GM19025 (cell line): ENCODE data around the gene PRG3.
"Not testable (repeated sequence)": the region's sequence is repeated elsewhere in the genome, so short reads cannot be mapped to it uniquely, and the experiment has no call there.

ENCODE experiments used
- ATAC-seq: cut with Tn5 transposase; IDR thresholded peaks from one replicate; pipeline ENCODE4 v1.9.1; 2021; ENCODE audit warnings: mild to moderate bottlenecking, low read depth, moderate library complexity; ENCODE audit not compliant: unreplicated experiment

PRG3 gene

DNA sequence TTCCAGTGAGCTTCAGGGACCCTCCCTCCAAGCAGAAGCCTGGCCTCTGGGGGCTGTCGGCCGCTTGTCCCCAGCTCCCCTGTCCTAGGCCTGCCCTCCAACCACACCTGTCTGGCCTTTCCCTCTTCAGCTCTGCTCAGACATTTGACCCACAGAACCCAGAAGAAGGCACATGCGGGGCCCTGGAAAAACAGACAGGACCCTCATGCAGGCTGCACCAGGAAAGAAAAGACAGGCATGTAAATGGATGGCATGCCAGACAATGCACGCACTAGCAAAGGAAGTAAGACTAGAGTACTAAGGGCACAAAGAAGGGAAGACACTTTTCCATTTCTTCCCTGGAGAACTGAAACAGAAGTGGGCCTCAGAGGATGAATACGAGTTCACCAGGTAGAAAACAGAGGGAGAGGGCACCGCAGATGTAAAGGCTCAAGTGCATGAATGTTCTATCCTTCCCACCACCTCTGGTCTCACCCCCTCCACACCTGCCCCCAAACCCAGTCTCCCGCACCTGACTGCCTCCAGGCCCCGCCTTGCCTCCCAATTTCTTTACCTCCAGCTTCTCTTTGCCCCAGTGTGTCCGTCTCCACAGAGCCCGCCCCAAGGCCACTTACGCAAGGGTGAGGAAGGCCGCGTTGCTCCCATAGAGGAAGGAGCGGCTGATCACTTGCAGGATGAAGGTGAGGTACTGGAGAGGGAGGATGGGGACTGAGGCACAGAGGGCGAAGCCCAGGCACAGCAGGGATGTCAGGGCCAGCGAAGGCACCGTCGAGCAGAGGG, 28.6 kb upstream of the PRG3 start:
- ATAC-seq: no peak

DNA sequence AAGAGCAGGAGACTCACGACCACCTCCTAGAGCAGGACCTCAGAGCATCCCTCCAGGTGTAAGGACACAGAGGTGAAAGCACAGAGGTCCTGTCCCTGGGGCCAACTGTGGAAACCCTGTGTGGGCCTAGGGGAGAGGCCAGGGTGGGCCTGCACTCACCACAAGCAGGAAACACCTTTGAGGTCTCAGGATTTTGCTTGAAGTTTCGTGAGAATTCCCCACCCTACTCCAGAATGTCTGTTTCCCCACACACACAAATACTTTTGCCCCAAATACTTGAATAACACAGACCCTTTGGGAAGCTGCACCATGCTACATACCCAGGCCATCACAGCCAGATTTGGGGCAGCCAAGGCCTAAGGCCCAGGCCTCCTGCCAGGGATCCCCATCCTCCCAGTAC, 27.8 kb upstream of the PRG3 start:
- no peak for ATAC-seq

DNA sequence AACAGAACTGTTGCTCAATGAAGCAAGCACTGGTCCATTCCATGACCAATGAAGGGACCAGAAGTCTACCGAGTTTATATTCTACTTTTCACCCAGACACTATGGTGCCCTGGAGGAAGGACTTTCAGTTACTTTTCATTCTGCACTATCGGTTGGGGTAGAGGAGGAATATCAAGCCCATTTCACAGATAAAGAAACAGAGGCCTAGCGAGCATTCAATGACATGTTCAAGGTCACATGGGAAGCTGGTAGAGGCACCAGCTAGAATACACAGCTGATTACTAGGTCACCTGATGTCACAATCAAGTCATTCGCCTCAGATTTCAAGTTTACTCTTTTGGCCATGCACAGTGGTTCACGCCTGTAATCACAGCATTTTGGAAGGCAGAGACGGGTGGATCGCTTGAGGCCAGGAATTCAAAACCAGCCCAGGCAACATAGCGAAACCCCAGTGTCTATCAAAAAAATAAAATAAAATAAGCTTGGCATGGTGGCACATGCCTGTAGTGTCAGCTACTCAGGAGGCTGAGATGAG, 27.1 kb upstream of the PRG3 start:
- ATAC-seq: no peak

DNA sequence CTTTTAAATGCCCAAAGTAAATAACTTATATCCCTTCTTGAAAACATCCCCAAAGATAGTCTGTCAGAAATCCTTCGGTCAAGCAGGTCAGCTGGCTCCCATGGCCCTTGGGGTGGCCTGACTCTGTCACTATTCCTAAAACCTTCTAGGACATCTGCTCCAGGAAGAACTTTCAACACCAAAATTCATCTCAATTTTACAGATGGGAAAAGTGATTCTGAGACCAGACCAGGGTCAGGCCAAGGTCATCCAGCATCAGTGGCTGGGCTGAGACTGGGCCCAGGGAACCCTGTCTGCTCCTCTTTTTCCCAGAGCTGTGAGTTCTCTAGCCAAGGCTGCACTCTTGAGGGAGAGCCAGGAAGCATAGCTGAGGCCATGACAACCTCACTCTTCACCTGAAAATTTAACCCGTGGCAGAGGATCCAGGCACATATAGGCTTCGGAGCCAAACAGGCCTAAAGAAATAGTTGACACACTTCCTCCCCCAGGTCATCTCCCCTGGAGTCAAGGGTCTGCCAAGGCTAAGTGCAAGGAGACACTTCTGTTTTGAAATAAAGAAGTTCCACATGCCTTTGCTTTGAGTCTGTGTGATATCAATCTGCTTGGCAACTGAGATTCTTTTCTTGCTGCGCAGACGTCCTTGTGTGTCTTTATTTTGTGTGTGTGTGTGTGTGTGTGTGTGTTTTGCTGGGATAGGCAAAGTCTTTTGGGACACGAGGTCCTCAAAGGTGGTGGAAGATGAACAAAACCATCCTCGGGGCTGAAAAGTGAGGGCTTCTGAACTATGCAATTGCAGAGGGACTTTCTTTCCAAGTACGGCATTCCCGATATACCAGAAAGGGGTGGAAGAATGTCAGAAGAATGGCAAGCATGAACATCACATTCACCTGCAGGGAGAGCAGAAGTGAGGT, 26.3 kb upstream of the PRG3 start:
- no peak for ATAC-seq

DNA sequence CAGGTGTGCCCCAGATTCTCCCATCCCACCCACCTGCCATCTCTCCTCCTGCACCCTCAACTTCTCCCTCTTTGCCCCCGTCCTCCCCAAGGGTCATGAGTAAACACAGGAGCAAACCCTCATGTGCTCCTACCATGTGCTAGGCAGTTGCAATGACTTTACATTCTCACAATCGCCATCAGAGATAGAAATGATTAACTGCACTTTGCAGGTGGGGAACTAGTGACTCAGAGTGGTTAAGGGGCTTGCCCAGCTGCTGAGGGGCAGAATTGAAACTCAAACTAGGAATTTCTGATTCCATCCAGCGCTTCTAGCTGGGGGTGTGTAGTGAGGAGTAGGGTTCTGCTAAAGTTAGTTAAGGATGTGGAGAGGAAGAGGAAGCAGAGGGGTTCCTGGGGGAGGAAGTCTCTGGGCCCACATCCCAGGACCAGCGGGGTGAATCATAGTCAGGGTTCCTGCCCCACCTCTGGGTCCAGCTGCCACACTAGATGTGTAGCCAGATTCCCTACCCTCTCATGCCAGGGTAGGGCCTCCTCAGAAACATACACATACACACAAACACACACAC, 25.5 kb upstream of the PRG3 start:
- ATAC-seq: peak; percentile 92

DNA sequence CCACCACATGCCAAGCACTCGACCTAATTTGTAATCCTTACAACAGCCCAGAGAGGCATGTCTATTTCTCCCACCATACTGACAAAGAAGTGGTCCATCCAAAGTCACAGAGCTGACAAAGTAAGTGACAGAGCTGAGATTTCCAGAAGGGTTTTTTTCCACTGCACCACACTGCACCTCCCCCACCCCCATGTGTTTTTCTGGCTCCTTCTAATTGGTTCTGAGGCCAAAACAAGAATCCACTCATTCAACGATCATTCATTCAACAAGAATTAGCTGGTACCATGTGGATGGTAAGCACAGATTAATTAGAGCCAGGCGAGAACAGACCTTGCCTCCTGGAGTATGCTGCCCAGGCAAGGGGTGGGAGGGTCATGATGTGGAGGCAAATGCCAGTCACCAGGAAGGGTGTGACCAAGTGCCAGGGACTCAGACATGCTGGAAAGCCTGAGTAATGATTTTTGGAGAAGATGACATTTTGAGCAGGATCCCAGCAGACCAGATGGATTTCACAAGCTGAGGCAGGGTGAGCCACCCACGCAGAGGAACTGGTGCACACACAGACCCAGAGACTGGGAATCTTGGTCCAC, 24.4 kb upstream of the PRG3 start:
- ATAC-seq: no peak

DNA sequence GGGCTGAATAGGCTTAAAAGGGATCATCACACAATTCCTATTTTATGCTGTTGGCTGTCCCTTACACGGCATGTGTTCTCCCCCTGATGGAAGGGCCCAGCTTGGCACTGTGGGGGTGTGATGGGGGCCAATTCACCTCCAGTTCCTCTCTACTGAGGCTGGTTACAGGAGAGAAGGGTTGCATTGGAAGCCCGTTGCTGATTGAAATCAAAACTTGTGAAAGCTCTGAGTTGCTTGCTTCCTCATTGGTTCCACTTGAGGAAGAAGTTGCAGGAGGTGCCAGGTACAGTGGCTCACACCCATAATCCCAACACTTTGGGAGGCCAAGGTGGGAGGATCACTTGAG, 22.8 kb upstream of the PRG3 start:
- ATAC-seq: no peak

DNA sequence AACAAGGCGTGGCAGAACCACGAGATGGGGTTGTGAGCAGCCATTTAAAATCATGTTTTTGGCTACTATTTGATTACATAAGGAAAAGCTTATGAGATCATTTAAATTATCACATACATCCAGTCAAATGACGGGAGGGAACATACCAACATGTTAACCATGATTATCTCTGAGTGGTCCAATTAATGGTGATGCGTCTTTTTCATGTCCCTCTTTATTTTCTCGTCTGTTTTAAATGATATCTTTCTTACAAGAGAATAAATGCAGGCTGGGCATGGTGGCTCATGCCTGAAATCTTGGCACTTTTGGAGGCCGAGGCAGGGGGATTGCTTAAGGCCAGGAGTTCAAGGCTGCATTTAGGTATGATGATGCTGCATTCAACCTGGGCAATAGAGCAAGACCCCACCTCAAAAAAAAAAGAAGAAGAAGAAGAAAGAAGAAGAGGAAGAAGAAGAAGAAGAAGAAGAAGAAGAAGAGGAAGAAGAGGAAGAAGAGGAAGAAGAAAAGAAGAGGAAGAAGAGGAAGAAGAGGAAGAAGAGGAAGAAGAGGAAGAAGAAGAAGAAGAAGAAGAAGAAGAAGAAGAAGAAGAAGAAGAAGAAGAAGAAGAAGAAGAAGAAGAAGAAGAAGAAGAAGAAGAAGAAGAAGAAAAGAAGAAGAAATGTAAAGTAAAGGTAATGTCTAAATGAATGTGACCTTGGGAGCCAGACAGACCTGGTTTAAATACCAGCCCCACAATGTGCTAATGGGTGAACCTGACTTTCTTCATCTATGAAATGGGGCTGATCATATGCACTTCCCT, 22.3 kb upstream of the PRG3 start:
- ATAC-seq: not testable (repeated sequence)

DNA sequence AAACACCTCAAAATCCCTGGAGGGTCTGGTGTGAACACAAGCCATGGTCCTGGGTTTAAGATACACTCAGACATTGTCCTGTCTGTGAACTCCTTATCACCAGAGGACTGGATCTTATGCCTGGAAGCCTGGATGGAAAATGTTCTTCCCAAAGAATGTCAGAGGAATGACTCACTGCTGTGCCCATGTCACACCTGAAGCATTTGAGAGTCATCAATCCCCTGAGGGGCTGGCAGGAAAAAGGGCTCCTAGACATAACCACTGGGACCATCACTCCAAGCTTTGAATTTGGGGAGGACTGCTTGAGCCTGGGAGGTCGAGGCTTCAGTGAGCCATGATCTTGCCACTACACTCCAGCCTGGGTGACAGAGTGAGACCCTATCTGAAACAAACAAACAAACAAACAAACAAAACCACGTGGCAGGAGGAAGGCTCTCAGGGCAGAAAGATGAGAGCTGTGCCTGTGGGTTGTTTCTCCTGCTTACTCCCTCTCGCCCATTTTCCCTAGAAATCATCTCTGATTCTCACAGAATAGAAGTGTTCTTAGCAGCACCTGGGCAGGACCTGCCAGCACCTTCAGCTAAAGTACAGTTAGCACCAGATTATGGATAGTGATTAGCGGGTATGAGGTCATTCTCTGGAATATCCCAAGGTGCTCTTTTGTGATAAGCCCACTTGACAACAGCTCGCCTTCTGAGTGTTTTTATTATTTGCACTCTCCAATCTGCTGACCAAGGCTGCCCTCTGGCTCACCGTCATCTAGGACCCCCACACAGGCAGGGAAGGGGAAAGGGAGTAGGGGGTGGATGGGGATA, 21.4 kb upstream of the PRG3 start:
- ATAC-seq: no peak

DNA sequence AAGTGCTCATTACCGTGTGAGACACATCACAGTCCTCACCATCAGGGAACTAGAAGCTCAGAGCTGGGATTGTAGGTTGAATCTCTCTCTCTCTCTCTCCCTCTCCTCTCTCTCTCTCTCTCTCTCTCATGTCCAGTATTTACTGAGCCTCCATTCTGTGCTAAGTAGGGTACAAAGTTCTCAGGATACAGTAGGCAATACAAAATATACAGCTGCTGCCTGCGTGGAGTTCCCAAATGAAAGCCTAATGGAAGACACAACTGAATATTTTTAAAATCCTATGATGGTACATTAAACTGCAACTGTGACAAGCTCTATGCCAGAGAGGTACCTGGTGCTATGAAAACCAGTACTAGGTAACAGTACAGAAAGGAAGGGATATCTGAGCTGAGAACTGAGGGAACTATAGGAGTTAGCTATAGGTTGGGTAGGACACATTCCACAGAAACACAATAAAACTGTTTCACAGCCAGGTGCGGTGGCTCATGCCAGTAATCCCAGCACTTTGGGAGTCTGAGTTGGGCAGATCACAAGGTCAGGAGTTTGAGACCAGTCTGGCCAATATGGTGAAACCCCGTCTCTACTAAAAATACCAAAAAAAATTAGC, 19.1 kb upstream of the PRG3 start:
- no peak for ATAC-seq

DNA sequence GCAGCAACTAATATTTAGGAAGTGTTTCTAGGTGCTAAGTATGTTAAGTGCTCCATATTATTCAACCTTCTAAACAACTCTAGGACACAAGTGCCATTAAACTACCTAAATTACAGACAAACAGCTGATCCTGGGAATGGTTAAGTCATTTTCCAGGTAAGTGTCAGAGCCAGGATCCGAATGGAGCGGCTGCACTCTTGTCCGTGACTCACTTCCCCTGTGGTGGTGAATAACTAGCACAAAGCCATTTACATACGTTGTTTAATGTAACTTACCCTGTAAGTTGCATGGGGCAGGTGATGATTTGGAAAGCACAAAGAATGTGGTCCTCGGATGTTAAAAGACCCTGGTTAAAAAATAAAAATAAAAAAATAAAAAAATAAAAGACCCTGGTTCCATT, 18.3 kb upstream of the PRG3 start:
- ATAC-seq: no peak

DNA sequence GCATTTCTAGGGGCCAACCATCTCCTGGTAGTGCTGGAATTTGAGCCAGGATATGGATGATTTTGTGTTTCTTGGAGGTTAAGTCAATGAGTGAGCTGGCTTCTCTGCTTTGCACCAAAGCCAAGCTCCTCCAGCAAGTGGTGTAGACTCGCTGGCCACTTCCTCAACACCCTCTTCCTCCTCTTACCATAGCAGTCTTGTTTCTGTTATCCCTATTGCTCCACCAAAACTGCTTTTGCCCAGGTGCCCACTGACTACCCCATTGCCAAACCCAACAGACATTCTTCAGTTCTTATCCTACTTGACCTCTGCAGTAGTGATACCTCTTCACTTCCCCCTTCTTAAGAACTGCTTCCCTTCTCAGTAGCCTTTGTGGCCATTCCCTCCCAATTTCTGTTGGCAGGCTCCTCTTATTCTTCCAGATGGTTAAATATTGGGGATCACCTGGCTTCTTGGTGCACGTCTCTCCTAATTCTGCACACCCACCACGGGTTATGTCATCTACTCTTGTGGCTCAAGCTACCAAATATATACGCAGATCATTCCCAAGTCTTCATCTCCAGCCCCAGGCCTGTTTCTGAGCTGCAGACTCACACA, 16.5 kb upstream of the PRG3 start:
- ATAC-seq: no peak

DNA sequence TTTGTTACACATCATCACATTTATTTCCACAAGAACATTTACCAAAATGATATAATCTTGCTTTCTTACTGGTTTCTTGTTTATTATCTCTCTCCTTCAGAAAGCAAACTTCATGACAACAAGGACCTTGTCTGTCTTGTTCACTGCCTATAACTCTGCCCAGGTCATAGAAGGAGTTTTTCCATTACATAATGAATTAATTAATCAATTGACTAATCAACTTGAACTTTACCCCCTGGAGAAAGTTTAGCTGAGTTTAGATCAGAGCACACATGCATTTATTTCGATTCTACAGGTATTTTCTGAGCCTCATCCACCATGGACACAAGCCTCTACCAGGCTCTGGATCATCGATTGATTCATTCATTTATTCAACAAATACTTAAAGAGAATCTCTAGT, 15.8 kb upstream of the PRG3 start:
- no peak for ATAC-seq

DNA sequence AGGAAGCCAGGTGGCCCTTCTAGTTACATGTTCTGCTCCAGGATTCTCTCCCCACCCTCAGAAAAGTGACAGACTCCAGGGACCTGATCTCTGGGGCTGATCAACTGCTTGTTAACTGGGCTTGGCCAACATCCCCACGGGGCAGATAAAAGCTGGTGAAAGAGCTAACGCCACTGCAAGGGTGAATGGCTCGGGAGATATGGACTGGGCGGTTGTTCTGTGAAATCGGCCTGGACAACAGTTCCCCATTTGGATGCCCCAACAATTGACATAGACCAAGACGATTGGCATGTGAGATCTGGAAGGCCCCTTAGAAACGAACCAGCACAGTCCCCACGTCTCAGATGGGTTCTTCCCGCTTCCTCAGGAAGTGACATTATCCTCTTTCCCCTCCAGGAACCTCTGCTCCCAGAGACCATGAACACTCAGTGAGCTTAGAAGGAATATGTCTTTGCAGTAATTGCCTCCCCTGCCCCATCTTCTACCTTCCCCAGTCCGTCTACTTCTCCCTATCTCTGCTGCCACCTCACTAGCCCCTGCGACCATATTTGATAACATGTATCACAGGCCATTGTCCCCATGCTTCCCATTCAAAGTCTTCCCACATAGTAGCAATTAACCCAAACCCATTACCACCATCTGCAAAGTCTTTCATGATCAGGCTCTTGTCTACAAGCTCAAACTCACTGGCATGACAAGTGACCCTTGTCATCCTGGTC, 15.1 kb upstream of the PRG3 start:
- ATAC-seq: no peak

DNA sequence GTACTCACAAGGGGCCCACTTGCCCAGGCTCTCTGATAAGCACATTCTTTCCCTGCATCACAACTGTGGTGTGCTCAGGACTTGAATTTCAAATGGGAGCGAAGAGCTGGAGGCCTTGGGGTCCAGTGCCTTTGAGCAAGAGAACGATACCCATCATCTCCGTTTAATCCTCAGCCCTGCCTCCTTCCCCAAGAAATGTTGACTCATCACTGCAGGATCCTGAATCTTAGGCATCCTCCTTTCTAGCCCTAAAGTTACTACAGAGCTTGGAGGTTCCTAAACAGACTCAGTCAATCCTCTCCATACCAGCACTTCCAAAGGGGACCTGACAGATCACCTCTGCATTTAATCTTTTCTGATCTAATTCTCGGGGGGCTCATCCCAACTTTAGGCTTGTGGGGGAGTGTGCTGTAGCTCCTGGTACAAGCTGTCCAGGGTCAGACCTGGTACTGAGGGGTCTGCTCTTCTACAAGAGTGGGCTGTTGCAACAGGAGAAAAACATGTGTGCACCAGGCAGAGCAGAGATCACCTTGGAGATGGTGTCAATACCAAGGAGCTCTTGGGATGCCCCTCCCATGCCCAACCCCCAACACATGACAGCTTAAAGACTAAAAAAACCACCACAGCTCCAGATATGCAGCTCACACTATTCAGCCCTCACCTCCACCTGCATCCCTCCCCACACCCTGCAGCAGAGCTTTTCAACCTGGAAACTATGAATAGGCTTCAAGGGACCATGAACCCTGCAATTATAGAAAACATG, 13.4 kb upstream of the PRG3 start:
- ATAC-seq: no peak

DNA sequence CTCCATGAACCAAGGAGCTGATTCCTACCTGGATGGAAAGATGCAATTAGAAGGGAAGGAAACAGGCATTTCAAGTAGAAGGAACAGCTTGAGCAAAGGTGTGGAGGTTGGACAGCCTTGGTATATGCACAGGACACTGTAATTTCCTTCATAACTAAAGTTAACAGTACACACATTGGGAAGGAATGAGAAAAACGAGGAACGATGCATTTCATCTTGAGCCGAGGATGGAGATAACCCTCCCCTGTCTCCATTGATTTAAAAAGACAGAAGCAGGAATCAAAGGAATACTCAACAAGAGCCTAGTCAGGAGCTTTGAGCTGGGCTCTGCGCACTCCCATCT, 11.8 kb upstream of the PRG3 start:
- ATAC-seq: no peak

DNA sequence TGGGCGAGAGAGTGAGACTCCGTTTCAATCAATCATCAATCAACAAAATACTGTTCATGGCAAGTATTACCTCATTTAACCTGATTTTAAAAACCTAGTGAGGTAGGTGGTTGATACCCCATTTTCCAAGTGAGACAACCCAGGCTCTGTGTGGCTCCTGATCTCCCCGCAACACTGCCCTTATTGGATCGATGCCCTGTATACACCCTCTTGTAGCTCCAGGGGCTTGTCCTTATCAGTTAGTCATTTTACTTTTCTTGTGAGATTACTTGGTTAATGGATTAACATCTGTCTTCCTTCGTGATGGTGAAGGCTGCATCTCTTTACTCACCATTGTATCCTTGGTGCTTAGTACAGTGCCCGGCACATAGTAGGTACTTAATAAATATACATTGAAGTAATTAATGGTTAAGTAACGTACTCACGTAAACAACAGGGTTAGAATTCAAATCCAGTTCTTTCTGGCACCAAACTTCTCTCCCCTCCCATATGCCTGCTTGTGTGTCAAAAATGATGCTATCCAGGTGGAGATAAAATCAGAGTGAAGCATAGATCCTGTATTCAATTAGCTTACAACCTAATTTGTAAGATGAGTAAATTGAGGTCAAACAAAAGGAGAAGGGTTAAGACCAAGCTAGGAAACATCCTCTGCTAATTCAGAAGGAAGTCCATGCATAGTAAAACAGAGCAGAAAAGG, 11.3 kb upstream of the PRG3 start:
- ATAC-seq: no peak
